ENCODE results near the gene C2orf68. TPM values are rescaled to one million over a fixed set of nuclear protein-coding genes. Genes with fewer than 3 reads are reported as not detected.

The C2orf68 gene
- total and polyA plus RNA-seq, 2 of the 13 experiments (the other 11 are each of a cell fraction or from before 2014, with no cell fraction given), result 47.1 to 77.4 TPM

DNA sequence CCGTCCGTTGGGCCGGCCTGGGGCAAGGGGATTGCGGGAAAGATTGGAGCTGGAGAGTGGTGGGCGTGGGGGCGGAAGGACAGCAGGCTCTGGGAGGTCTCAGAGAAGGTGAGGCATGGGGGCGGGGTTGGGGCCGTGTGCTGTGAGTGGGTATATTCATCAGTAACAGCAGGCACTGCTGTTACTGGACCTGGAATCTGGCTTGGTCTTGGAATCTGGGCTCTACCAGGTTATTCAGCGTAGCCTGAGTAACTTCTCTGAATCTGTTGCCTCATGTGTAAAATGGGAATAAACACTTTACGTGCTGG, 15.9 kb downstream of the C2orf68 start (continued):
- TF ChIP-seq, protein P1, sequence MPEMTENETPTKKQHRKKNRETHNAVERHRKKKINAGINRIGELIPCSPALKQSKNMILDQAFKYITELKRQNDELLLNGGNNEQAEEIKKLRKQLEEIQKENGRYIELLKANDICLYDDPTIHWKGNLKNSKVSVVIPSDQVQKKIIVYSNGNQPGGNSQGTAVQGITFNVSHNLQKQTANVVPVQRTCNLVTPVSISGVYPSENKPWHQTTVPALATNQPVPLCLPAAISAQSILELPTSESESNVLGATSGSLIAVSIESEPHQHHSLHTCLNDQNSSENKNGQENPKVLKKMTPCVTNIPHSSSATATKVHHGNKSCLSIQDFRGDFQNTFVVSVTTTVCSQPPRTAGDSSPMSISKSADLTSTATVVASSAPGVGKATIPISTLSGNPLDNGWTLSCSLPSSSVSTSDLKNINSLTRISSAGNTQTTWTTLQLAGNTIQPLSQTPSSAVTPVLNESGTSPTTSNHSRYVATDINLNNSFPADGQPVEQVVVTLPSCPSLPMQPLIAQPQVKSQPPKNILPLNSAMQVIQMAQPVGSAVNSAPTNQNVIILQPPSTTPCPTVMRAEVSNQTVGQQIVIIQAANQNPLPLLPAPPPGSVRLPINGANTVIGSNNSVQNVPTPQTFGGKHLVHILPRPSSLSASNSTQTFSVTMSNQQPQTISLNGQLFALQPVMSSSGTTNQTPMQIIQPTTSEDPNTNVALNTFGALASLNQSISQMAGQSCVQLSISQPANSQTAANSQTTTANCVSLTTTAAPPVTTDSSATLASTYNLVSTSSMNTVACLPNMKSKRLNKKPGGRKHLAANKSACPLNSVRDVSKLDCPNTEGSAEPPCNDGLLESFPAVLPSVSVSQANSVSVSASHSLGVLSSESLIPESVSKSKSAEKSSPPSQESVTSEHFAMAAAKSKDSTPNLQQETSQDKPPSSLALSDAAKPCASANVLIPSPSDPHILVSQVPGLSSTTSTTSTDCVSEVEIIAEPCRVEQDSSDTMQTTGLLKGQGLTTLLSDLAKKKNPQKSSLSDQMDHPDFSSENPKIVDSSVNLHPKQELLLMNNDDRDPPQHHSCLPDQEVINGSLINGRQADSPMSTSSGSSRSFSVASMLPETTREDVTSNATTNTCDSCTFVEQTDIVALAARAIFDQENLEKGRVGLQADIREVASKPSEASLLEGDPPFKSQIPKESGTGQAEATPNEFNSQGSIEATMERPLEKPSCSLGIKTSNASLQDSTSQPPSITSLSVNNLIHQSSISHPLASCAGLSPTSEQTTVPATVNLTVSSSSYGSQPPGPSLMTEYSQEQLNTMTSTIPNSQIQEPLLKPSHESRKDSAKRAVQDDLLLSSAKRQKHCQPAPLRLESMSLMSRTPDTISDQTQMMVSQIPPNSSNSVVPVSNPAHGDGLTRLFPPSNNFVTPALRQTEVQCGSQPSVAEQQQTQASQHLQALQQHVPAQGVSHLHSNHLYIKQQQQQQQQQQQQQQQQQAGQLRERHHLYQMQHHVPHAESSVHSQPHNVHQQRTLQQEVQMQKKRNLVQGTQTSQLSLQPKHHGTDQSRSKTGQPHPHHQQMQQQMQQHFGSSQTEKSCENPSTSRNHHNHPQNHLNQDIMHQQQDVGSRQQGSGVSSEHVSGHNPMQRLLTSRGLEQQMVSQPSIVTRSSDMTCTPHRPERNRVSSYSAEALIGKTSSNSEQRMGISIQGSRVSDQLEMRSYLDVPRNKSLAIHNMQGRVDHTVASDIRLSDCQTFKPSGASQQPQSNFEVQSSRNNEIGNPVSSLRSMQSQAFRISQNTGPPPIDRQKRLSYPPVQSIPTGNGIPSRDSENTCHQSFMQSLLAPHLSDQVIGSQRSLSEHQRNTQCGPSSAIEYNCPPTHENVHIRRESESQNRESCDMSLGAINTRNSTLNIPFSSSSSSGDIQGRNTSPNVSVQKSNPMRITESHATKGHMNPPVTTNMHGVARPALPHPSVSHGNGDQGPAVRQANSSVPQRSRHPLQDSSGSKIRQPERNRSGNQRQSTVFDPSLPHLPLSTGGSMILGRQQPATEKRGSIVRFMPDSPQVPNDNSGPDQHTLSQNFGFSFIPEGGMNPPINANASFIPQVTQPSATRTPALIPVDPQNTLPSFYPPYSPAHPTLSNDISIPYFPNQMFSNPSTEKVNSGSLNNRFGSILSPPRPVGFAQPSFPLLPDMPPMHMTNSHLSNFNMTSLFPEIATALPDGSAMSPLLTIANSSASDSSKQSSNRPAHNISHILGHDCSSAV (CRISPR knock-in tag; IDR thresholded peaks at IDR 0.05; ENCODE audit: borderline replicate concordance), result no peak
- TF ChIP-seq MTA1 (CRISPR knock-in tag; IDR thresholded peaks at IDR 0.05; ENCODE audit: borderline replicate concordance), result 0 out of 2 replicates have a peak, but pooled peaks have one; percentile 9
- no peak for TF ChIP-seq ZNF790 (CRISPR knock-in tag; IDR thresholded peaks at IDR 0.05; ENCODE audit: borderline replicate concordance)
- TF ChIP-seq CBX1 (IDR thresholded peaks at IDR 0.05; ENCODE audit: low read depth), result peak; percentile 20
- TF ChIP-seq ZNF775 (CRISPR knock-in tag; IDR thresholded peaks at IDR 0.05; ENCODE audit: borderline replicate concordance), result no peak
- TF ChIP-seq ZNF781 (CRISPR knock-in tag; IDR thresholded peaks at IDR 0.05; ENCODE audit: borderline replicate concordance, not compliant biosample characterization), result peak; percentile 14
- no peak for TF ChIP-seq ZNF263 (CRISPR knock-in tag; IDR thresholded peaks at IDR 0.05)
- no peak for TF ChIP-seq ATF7 (IDR thresholded peaks at IDR 0.05)
- peak; percentile 10; the same call in 1 of the 2 replicates for TF ChIP-seq ATF7 (CRISPR knock-in tag; IDR thresholded peaks at IDR 0.05)
- TF ChIP-seq ISL2 (CRISPR knock-in tag; IDR thresholded peaks at IDR 0.05), result no peak
- no peak for TF ChIP-seq SMARCE1 (IDR thresholded peaks at IDR 0.05; ENCODE audit: borderline replicate concordance)
- peak; percentile 55; the same call in 1 of the 2 replicates for TF ChIP-seq CCDC6 (CRISPR knock-in tag; IDR thresholded peaks at IDR 0.05)
- TF ChIP-seq PAX8 (CRISPR knock-in tag; IDR thresholded peaks at IDR 0.05; ENCODE audit: borderline replicate concordance), result 0 out of 2 replicates have a peak, but pooled peaks have one; percentile 6
- TF ChIP-seq ZNF260 (CRISPR knock-in tag; IDR thresholded peaks at IDR 0.05; ENCODE audit: borderline replicate concordance, low read depth), result no peak
- TF ChIP-seq ZNF44 (CRISPR knock-in tag; IDR thresholded peaks at IDR 0.05), result no peak
- TF ChIP-seq SAFB2 (CRISPR knock-in tag; IDR thresholded peaks at IDR 0.05; ENCODE audit: borderline replicate concordance, low read depth), result 0 out of 2 replicates have a peak, but pooled peaks have one; percentile 55
- TF ChIP-seq MAFF (IDR thresholded peaks at IDR 0.05; ENCODE audit: low read depth, low read length), result no peak
- no peak for TF ChIP-seq ATAD3A (CRISPR knock-in tag; IDR thresholded peaks at IDR 0.05)
- 0 out of 2 replicates have a peak, but pooled peaks have one; percentile 3 for TF ChIP-seq HES4 (CRISPR knock-in tag; IDR thresholded peaks at IDR 0.05; ENCODE audit: borderline replicate concordance)
- no peak for TF ChIP-seq SP2 (CRISPR knock-in tag; IDR thresholded peaks at IDR 0.05)
